Aorta (tissue), 5 donors: ENCODE data around the gene TMEM205. TPM values are rescaled to one million over a fixed set of nuclear protein-coding genes. Genes with fewer than 3 reads are reported as not detected.
"Not testable (repeated sequence)": the region's sequence is repeated elsewhere in the genome, so short reads cannot be mapped to it uniquely, and the experiment has no call there.

Experiments
- ATAC-seq: fragments of 200-7000 bp; cut with Tn5 transposase; one replicate; pipeline ENCODE4 v1.9.1; 2022; ENCODE audit warnings: moderate library complexity; ENCODE audit not compliant: low FRiP score
- DNase-seq, 2 donors: peaks; one replicate each; pipeline ENCODE4 v3.0.0-alpha.2; 2020
- H3K27ac ChIP-seq, 2 donors: one replicate each; pipeline ENCODE4 v1.5.1; 2013; ENCODE audit warnings: low read length in 2 of 2, mild to moderate bottlenecking in 2 of 2, moderate library complexity in 2 of 2, control low read depth in 1 of 2, inconsistent platforms in 1 of 2, low read depth in 1 of 2
- H3K27me3 ChIP-seq, 2 donors: one replicate each; pipeline ENCODE4 v1.6.1; 2013; ENCODE audit warnings: control low read depth in 1 of 2, low read length in 1 of 2, mild to moderate bottlenecking in 1 of 2, moderate library complexity in 1 of 2; ENCODE audit not compliant: insufficient read depth in 2 of 2, control insufficient read depth in 1 of 2
- H3K36me3 ChIP-seq, 2 donors: one replicate each; pipeline ENCODE4 v1.6.1; 2013; ENCODE audit warnings: control low read depth in 1 of 2, low read length in 1 of 2, mild to moderate bottlenecking in 1 of 2; ENCODE audit not compliant: insufficient read depth in 2 of 2, control insufficient read depth in 1 of 2
- H3K4me1 ChIP-seq, 2 donors: one replicate each; pipeline ENCODE4 v1.6.1; 2013; ENCODE audit warnings: low read length in 2 of 2, control low read depth in 1 of 2, mild to moderate bottlenecking in 1 of 2, moderate library complexity in 1 of 2; ENCODE audit not compliant: insufficient read depth in 2 of 2, control insufficient read depth in 1 of 2
- H3K4me3 ChIP-seq, 2 donors: one replicate each; pipeline ENCODE4 v1.5.1; 2013; ENCODE audit warnings: low read length in 2 of 2, control low read depth in 1 of 2, mild to moderate bottlenecking in 1 of 2
- H3K9me3 ChIP-seq: one replicate; pipeline ENCODE4 v1.6.1; 2013; ENCODE audit warnings: mild to moderate bottlenecking, low read length; ENCODE audit not compliant: control insufficient read depth
- WGBS, 2 donors: extraction: QIAGEN DNeasy Blood & Tissue Kit; methylation state at CpG; one replicate each; pipeline ENCODE4 v1.1.7; 2013; 5-methylcytosine and 5-hydroxymethylcytosine counted together
- intact Hi-C, 2 donors: fragments of 100-400 bp; cut with DNase I; formaldehyde crosslinking; loops; one replicate each; pipeline versions ENCODE4 v1.14.2 to v1.15.0; 2022
- polyA plus RNA-seq, 2 donors: library from polyadenylated mRNA; stranded (reverse); fragments of 200-250 nt; gene quantifications; one replicate each; pipeline ENCODE4 v1.2.3, GENCODE V29; 2013
- total RNA-seq, 2 donors: library from RNA; stranded (reverse); fragmentation: NEBNext Ultra II Directional; extraction: Animal tissue kit (Norgen Biotek cat#: 25700); gene quantifications; one replicate each; pipeline ENCODE4 v1.2.1, GENCODE V29; 2021
- donor health status: healthy with polysubstance abuse.
- donor health status: Bipolar disorder and iron deficiency.
- donor health status: DM: no; HTN: no; CAD: no.
- donor health status: DM: no; HTN: no; CAD: no.
- donor health status: DM: yes; HTN: yes; CAD: no.

TMEM205 gene
- total and polyA plus RNA-seq, 4 donors, result 25.5 to 119 (median 43.4) TPM

DNA sequence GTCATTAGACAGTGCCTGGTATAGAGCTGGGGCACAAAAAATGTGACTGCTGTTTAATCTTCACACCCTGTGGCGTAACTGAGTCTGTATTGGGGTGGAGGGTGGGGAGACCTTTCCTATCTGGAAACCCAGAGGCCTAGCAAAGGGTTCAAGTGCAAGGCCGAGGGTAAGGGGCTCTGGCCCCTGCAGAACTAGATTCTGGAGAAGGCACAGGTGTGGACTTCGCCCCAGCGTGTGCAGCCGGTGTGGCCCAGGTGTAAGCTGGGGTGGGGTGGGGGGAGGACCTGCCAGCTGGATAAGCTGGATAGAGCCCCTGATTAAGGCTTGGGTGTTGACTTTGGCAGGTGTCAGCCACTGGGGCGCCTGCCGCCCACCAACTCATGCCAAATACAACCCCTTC lies 7.9 kb downstream of the TMEM205 start:
- H3K27me3 ChIP-seq, result no peaks in the 10 kb centered on the region
- WGBS, 2 donors, result 57 to 66% methylated on average over 7 of the region's 7 CpGs
- intact Hi-C loops, result loop anchor here in 1 of 2 donors (5.0 kb wide), 2 partner anchors 39 to 41 kb away; partner anchors contain the start of gene TSPAN16
- no peak for ATAC-seq
- DNase-seq, result no peak
- H3K9me3 ChIP-seq, result no peaks in the 10 kb centered on the region
- H3K4me1 ChIP-seq, result no peaks in the 10 kb centered on the region
- H3K4me3 ChIP-seq, result no peak overlapping the region
- H3K36me3 ChIP-seq, result peaks cover 0 to 6% of the 10 kb centered on the region in 2 donors
- no peak overlapping the region for H3K27ac ChIP-seq

DNA sequence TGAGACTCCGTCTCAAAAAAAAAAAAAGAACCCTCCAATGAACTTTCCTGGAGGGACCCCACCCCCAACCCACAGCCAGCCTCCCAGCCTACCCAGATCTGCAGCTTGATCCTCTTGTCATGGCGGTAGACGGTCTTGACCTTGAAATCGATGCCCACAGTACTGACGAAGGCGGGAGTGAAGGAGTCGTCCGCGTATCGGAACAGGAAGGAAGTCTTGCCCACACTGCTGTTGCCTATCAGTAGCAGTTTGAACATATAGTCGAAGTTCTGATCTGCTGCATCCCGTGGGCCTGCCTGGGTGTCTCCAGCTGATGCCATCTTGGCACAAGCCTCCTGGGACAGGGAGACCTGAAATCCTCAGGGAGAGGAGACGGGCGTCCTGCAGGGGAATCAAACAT lies 9.0 kb downstream of the TMEM205 start:
- Histone ChIP-seq H3K27ac (no peak overlapping the region), H3K4me1 (no peaks in the 10 kb centered on the region), H3K27me3 (no peaks in the 10 kb centered on the region), H3K36me3 (peaks cover 0 to 6% of the 10 kb centered on the region in 2 donors), H3K4me3 (no peak overlapping the region), H3K9me3 (no peaks in the 10 kb centered on the region)
- no peak for DNase-seq
- intact Hi-C loops, result loop anchor here in 1 of 2 donors (5.0 kb wide), 2 partner anchors 40 kb away; partner anchors contain the start of gene TSPAN16
- WGBS, 2 donors, result 88 to 93% methylated on average over 13 to 14 of the region's 14 CpGs
- no peak for ATAC-seq

DNA sequence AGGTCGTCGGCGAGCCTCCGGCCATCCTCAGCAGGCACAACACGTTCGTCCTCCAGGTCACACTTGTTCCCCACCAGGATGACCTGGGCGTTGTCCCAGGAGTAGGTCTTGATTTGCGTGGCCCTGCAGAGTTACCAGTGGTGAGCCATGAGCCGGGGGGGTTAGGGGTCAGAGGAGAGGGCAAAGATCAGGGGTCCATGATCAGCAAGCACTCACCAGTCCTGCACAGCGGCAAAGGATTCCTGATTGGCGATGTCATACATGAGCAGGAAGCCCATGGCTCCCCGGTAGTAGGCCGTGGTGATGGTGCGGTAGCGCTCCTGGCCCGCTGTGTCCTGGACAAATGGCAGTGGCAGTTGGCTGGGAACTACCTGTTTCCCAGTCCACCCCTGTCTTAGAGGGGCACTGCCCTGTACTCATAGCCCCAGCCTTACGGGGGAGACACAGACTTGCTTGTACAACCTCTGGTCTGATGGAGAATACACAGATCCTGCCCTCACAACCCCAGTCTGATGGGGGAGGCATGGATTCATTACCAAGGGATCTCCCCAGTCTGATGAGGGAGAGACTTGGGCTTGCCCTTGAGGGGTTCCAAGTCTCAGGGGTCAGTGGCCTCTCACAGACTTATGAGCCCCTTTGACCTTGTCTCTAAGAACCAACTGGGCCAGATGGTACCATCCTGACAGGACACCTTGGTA lies 10.5 kb downstream of the TMEM205 start:
- WGBS, 2 donors, result 91 to 92% methylated on average over 17 of the region's 17 CpGs
- Histone ChIP-seq H3K4me3 (no peak overlapping the region), H3K27ac (no peak overlapping the region), H3K27me3 (no peaks in the 10 kb centered on the region), H3K4me1 (no peaks in the 10 kb centered on the region), H3K9me3 (no peaks in the 10 kb centered on the region), H3K36me3 (peaks cover 0 to 6% of the 10 kb centered on the region in 2 donors)
- no peak for ATAC-seq
- intact Hi-C loops, result loop anchor here in 1 of 2 donors (5.0 kb wide), 2 partner anchors 38 to 42 kb away; partner anchors contain the start of gene TSPAN16
- no peak for DNase-seq

DNA sequence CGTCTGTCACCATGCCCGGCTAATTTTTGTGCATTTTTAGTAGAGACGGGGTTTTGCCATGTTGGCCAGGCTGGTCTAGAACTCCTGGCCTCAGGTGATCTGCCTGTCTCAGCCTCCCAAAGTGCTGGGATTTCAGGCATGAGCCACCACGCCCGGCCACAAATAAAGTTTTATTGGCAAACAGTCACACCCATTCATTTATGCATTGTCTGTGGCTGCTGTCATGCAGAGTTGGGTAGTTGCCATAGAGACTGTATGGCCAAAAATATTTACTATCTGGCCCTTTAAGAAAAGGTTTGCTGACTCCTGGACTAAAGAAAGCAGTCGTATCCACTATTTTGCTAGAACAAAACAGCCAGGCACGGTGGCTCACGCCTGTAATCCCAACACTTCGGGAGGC lies 12.2 kb downstream of the TMEM205 start:
- H3K9me3 ChIP-seq, H3K27me3 ChIP-seq, DNase-seq, H3K4me1 ChIP-seq, intact Hi-C loops, ATAC-seq, H3K27ac ChIP-seq, H3K36me3 ChIP-seq, H3K4me3 ChIP-seq: not testable (repeated sequence)
- WGBS, 2 donors, result 80 to 83% methylated on average over 9 of the region's 9 CpGs

- ATAC-seq, result no peak
- WGBS, 2 donors, result 95 to 98% methylated on average over 5 of the region's 5 CpGs
- Histone ChIP-seq H3K9me3 (no peaks in the 10 kb centered on the region), H3K27me3 (no peaks in the 10 kb centered on the region), H3K4me1 (no peaks in the 10 kb centered on the region), H3K27ac (no peak overlapping the region), H3K36me3 (peaks cover 0 to 6% of the 10 kb centered on the region in 2 donors), H3K4me3 (no peak overlapping the region)
- intact Hi-C loops, result no loop called here
- DNase-seq, result no peak
These were observed 13.2 kb downstream of the TMEM205 start for GRCh38 chr19:11332822-11333221.

- Histone ChIP-seq H3K36me3 (peaks cover 0 to 6% of the 10 kb centered on the region in 2 donors), H3K27me3 (no peaks in the 10 kb centered on the region), H3K27ac (no peak overlapping the region), H3K9me3 (no peaks in the 10 kb centered on the region), H3K4me3 (no peak overlapping the region), H3K4me1 (no peaks in the 10 kb centered on the region)
- ATAC-seq (no peak), DNase-seq (no peak)
- intact Hi-C loops, result no loop called here
- WGBS, 2 donors, result 87 to 90% methylated on average over 4 of the region's 4 CpGs
These were observed 14.6 kb downstream of the TMEM205 start for GRCh38 chr19:11331502-11331901.

DNA sequence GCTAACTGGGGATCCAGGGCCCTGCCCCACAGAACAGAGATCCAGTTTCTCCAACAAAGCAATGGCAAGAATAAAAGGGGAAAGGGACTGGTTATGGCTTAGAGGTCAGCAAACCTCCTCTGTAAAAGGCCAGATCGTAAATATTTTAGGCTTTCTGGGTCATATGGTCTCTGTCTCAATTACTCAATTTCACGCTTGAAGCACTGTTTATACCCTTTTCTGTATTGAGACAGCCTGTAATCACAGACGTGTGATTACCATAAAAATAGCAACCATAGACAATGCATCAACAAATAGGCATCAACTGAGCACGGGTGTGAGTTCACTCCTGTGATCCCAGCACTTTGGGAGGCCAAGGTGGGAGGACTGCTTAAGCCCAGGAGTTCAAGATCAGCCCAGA lies 15.9 kb downstream of the TMEM205 start:
- no peaks in the 10 kb centered on the region for H3K9me3 ChIP-seq
- intact Hi-C loops, result no loop called here
- no peak for ATAC-seq
- peaks cover 0 to 2% of the 10 kb centered on the region in 2 donors for H3K36me3 ChIP-seq
- no peak overlapping the region for H3K4me3 ChIP-seq
- DNase-seq, result no peak
- H3K27ac ChIP-seq, result no peak overlapping the region
- no peaks in the 10 kb centered on the region for H3K27me3 ChIP-seq
- WGBS, 2 donors, result 73 to 81% methylated on average over 4 of the region's 4 CpGs
- H3K4me1 ChIP-seq, result no peaks in the 10 kb centered on the region

GRCh38 chr19:11325544-11325943 lies 20.5 kb downstream of the TMEM205 start:
- no peak overlapping the region for H3K27ac ChIP-seq

GRCh38 chr19:11324748-11325389 lies 21.2 kb downstream of the TMEM205 start:
- H3K27ac ChIP-seq, result no peak overlapping the region
- 70 to 73% methylated on average over 17 of the region's 17 CpGs for WGBS, 2 donors
- no peaks in the 10 kb centered on the region for H3K4me1 ChIP-seq
- no peak overlapping the region for H3K4me3 ChIP-seq
- H3K27me3 ChIP-seq, result no peaks in the 10 kb centered on the region
- no peaks in the 10 kb centered on the region for H3K36me3 ChIP-seq
- DNase-seq, result no peak
- intact Hi-C loops, result no loop called here
- no peak for ATAC-seq
- H3K9me3 ChIP-seq, result no peaks in the 10 kb centered on the region

More at GRCh38 chr19:11325544-11325943, 20.5 kb downstream of the TMEM205 start:
- Histone ChIP-seq H3K27me3 (no peaks in the 10 kb centered on the region), H3K4me3 (no peak overlapping the region), H3K9me3 (no peaks in the 10 kb centered on the region), H3K4me1 (no peaks in the 10 kb centered on the region), H3K36me3 (no peaks in the 10 kb centered on the region)
- WGBS, 2 donors, result 89 to 97% methylated on average over 7 of the region's 7 CpGs
- DNase-seq, result no peak
- no peak for ATAC-seq
- intact Hi-C loops, result no loop called here
